ENCODE results near the gene PPP2R2C. TPM values are rescaled to one million over a fixed set of nuclear protein-coding genes. Genes with fewer than 3 reads are reported as not detected.

Gene PPP2R2C
- polyA plus RNA-seq, 1 donor (not counting 4 experiments of a cell fraction or from before 2014, with no cell fraction given): 12.3 TPM

GRCh38 chr4:6516762-6517161 lies 44.3 kb upstream of the PPP2R2C start:
- H3K9me3 ChIP-seq (ENCODE audit: control insufficient read depth, low read depth, low read length): no peaks in the 10 kb centered on the region
- DNase-seq (ENCODE audit: low read depth, low spot score): no peak
- FAIRE-seq: no peak
- H2AFZ ChIP-seq (ENCODE audit: control insufficient read depth, low read length): no peak overlapping the region
- H4K20me1 ChIP-seq (ENCODE audit: control insufficient read depth, extremely low read depth, insufficient read depth, low read length): no peaks in the 10 kb centered on the region
- dilution Hi-C loops (cut with MboI; ENCODE audit: extremely low pct_ligation_motif_present, low sequenced_read_pairs): no loop called here
- H3K9me1 ChIP-seq (ENCODE audit: control insufficient read depth, extremely low read depth, insufficient read depth, low read length): no peaks in the 10 kb centered on the region
- no peaks in the 10 kb centered on the region for H3K4me1 ChIP-seq (ENCODE audit: control insufficient read depth, extremely low read depth, insufficient read depth, low read length)
- no peak overlapping the region for H3K9ac ChIP-seq (ENCODE audit: control insufficient read depth, extremely low read depth, insufficient read depth, low read length)
- TF ChIP-seq CTCF (optimal IDR thresholded peaks at IDR 0.05 in 1 of 3, IDR thresholded peaks at IDR 0.05 in 1 of 3, conservative IDR thresholded peaks at IDR 0.05 in 1 of 3; ENCODE audit: extremely low read depth in 1 of 3, insufficient read depth in 2 of 3, low read length in 3 of 3) (no peak), EZH2 (IDR thresholded peaks at IDR 0.05; ENCODE audit: low read length) (no peak)
- H3K27ac ChIP-seq (ENCODE audit: control insufficient read depth, insufficient read depth, low read length): no peak overlapping the region
- no peaks in the 10 kb centered on the region for H3K27me3 ChIP-seq (ENCODE audit: control insufficient read depth, extremely low read depth, insufficient read depth, low read length)
- no peak overlapping the region for H3K4me2 ChIP-seq (ENCODE audit: control insufficient read depth, extremely low read depth, insufficient read depth, low read depth, low read length)
- H3K79me2 ChIP-seq (ENCODE audit: control insufficient read depth, insufficient read depth, low read length): no peaks in the 10 kb centered on the region
- no peak overlapping the region for H3K4me3 ChIP-seq (ENCODE audit: control insufficient read depth in 2 of 3, extremely low read depth in 1 of 3, insufficient read depth in 2 of 3, low read depth in 1 of 3, low read length in 3 of 3)
- H3K36me3 ChIP-seq (ENCODE audit: control insufficient read depth in 2 of 2, extremely low read depth in 1 of 2, insufficient read depth in 2 of 2, low read length in 2 of 2): no peaks in the 10 kb centered on the region

GRCh38 chr4:6516281-6516680 lies 43.9 kb upstream of the PPP2R2C start:
- DNase-seq (ENCODE audit: low read depth, low spot score): no peak
- Histone ChIP-seq H3K36me3 (ENCODE audit: control insufficient read depth in 2 of 2, extremely low read depth in 1 of 2, insufficient read depth in 2 of 2, low read length in 2 of 2) (no peaks in the 10 kb centered on the region), H3K27me3 (ENCODE audit: control insufficient read depth, extremely low read depth, insufficient read depth, low read length) (no peaks in the 10 kb centered on the region)

More at GRCh38 chr4:6516281-6516680, 43.9 kb upstream of the PPP2R2C start:
- Histone ChIP-seq H3K9me1 (ENCODE audit: control insufficient read depth, extremely low read depth, insufficient read depth, low read length) (no peaks in the 10 kb centered on the region), H3K27ac (ENCODE audit: control insufficient read depth, insufficient read depth, low read length) (no peak overlapping the region), H3K79me2 (ENCODE audit: control insufficient read depth, insufficient read depth, low read length) (no peaks in the 10 kb centered on the region), H3K4me2 (ENCODE audit: control insufficient read depth, extremely low read depth, insufficient read depth, low read depth, low read length) (no peak overlapping the region), H3K9ac (ENCODE audit: control insufficient read depth, extremely low read depth, insufficient read depth, low read length) (no peak overlapping the region), H3K4me1 (ENCODE audit: control insufficient read depth, extremely low read depth, insufficient read depth, low read length) (no peaks in the 10 kb centered on the region), H2AFZ (ENCODE audit: control insufficient read depth, low read length) (no peak overlapping the region), H4K20me1 (ENCODE audit: control insufficient read depth, extremely low read depth, insufficient read depth, low read length) (no peaks in the 10 kb centered on the region), H3K4me3 (ENCODE audit: control insufficient read depth in 2 of 3, extremely low read depth in 1 of 3, insufficient read depth in 2 of 3, low read depth in 1 of 3, low read length in 3 of 3) (no peak overlapping the region), H3K9me3 (ENCODE audit: control insufficient read depth, low read depth, low read length) (no peaks in the 10 kb centered on the region)
- no peak for TF ChIP-seq CTCF (optimal IDR thresholded peaks at IDR 0.05 in 1 of 3, IDR thresholded peaks at IDR 0.05 in 1 of 3, conservative IDR thresholded peaks at IDR 0.05 in 1 of 3; ENCODE audit: extremely low read depth in 1 of 3, insufficient read depth in 2 of 3, low read length in 3 of 3)
- no peak for TF ChIP-seq EZH2 (IDR thresholded peaks at IDR 0.05; ENCODE audit: low read length)
- no peak for FAIRE-seq
- dilution Hi-C loops (cut with MboI; ENCODE audit: extremely low pct_ligation_motif_present, low sequenced_read_pairs): no loop called here
